GM23338 (cell line): ENCODE results near the gene MAPKAPK3. TPM values are rescaled to one million over a fixed set of nuclear protein-coding genes. Genes with fewer than 3 reads are reported as not detected.

Experiments used
- ATAC-seq: fragments of 200-7000 bp; cut with Tn5 transposase; 3 replicates; pipeline ENCODE4 v1.9.1; 2020
- DNase-seq: peaks from one replicate; pipeline ENCODE4 v3.0.0-alpha.2; 2015; ENCODE audit warnings: low spot score
- H2AFZ ChIP-seq: fragments of 200-600 bp; sonication (generic); 2 replicates; pipeline ENCODE4 v1.8.0; 2016; ENCODE audit warnings: antibody characterized with exemption, mild to moderate bottlenecking, moderate library complexity
- H3F3A ChIP-seq: fragments of 200-600 bp; sonication (generic); replicated peaks from 2 replicates; pipeline ENCODE4 v1.8.0; 2017; ENCODE audit warnings: antibody characterized with exemption, mixed run types, low read depth
- H3K27ac ChIP-seq: fragments of 200-600 bp; sonication (generic); 2 replicates; pipeline ENCODE4 v1.6.1; 2016; ENCODE audit warnings: low read depth
- H3K27me3 ChIP-seq: fragments of 200-600 bp; sonication (generic); 2 replicates; pipeline ENCODE4 v1.8.0; 2016; ENCODE audit warnings: mild to moderate bottlenecking, mixed run types, moderate library complexity; ENCODE audit not compliant: insufficient read depth
- H3K36me3 ChIP-seq: fragments of 200-600 bp; sonication (generic); 2 replicates; pipeline ENCODE4 v1.8.0; 2016; ENCODE audit warnings: mild to moderate bottlenecking; ENCODE audit not compliant: insufficient read depth
- H3K4me1 ChIP-seq: fragments of 200-600 bp; sonication (generic); 2 replicates; pipeline ENCODE4 v1.8.0; 2016; ENCODE audit warnings: mild to moderate bottlenecking, moderate library complexity; ENCODE audit not compliant: insufficient read depth
- H3K4me2 ChIP-seq: fragments of 200-600 bp; sonication (generic); 2 replicates; pipeline ENCODE4 v1.7.1; 2017; ENCODE audit warnings: mixed run types
- H3K4me3 ChIP-seq: fragments of 200-600 bp; sonication (generic); 2 replicates; pipeline ENCODE4 v1.6.1; 2016; ENCODE audit warnings: mixed run types
- H3K79me2 ChIP-seq: fragments of 200-600 bp; sonication (generic); replicated peaks from 2 replicates; pipeline ENCODE4 v1.8.0; 2017; ENCODE audit warnings: mild to moderate bottlenecking; ENCODE audit not compliant: insufficient read depth
- H3K9me2 ChIP-seq: fragments of 200-600 bp; sonication (generic); 2 replicates; pipeline ENCODE4 v1.8.0; 2017; ENCODE audit not compliant: insufficient read depth
- H4K20me1 ChIP-seq: fragments of 200-600 bp; sonication (generic); replicated peaks from 2 replicates; pipeline ENCODE4 v1.8.0; 2017; ENCODE audit warnings: mild to moderate bottlenecking; ENCODE audit not compliant: insufficient read depth
- H3K27ac Mint-ChIP-seq: 2 replicates; pipeline ENCODE4 v1.8.0; 2020; ENCODE audit warnings: inconsistent platforms, mild to moderate bottlenecking, moderate library complexity, mixed read lengths
- H3K27me3 Mint-ChIP-seq: 3 replicates; pipeline ENCODE4 v1.8.0; 2022; ENCODE audit warnings: low read depth, mild to moderate bottlenecking, moderate library complexity, mixed read lengths, inconsistent platforms; ENCODE audit not compliant: insufficient read depth, poor library complexity
- H3K36me3 Mint-ChIP-seq: 3 replicates; pipeline ENCODE4 v1.8.0; 2021; ENCODE audit warnings: low read depth, mild to moderate bottlenecking, inconsistent platforms, moderate library complexity, mixed read lengths
- H3K4me1 Mint-ChIP-seq: 3 replicates; pipeline ENCODE4 v1.8.0; 2020; ENCODE audit warnings: mild to moderate bottlenecking, inconsistent platforms, mixed read lengths
- H3K4me3 Mint-ChIP-seq: 3 replicates; pipeline ENCODE4 v1.8.0; 2021; ENCODE audit warnings: moderate library complexity, mild to moderate bottlenecking, inconsistent platforms, mixed read lengths
- H3K9me3 Mint-ChIP-seq: 3 replicates; pipeline ENCODE4 v1.8.0; 2020; ENCODE audit warnings: moderate library complexity, mild to moderate bottlenecking, inconsistent platforms, mixed read lengths
- CREB1 ChIP-seq: fragments of 250-450 bp; sonication (Bioruptor Pico); IDR thresholded peaks from 2 replicates; pipeline ENCODE4 v1.5.0; 2020; ENCODE audit warnings: low read depth, mild to moderate bottlenecking, moderate library complexity
- CTCF ChIP-seq, 2 experiments: fragments of 200-600 bp in 1 of 2; sonication (generic) in 1 of 2; conservative IDR thresholded peaks; 2 replicates each; pipeline versions ENCODE4 v1.5.1 to v1.6.1; 2016 to 2017; ENCODE audit warnings: antibody characterized with exemption in 2 of 2, low read depth in 2 of 2, mild to moderate bottlenecking in 2 of 2, moderate library complexity in 1 of 2
- ETS1 ChIP-seq: IDR thresholded peaks from 2 replicates; pipeline ENCODE4 v1.6.1; 2016; ENCODE audit warnings: antibody characterized with exemption
- EZH2 ChIP-seq: fragments of 200-600 bp; sonication (generic); IDR thresholded peaks from one replicate; pipeline ENCODE4 v1.8.0; 2017; ENCODE audit warnings: antibody characterized with exemption, mild to moderate bottlenecking, low read depth; ENCODE audit not compliant: unreplicated experiment
- EZH2phosphoT487 ChIP-seq: fragments of 200-600 bp; sonication (generic); IDR thresholded peaks from one replicate; pipeline ENCODE4 v1.8.1; 2018; ENCODE audit warnings: antibody characterized with exemption; ENCODE audit not compliant: unreplicated experiment
- JUNB ChIP-seq: IDR thresholded peaks from one replicate; pipeline ENCODE4 v1.6.1; 2016; ENCODE audit warnings: antibody characterized with exemption; ENCODE audit not compliant: unreplicated experiment
- NANOG ChIP-seq: IDR thresholded peaks from 2 replicates; pipeline ENCODE4 v1.6.1; 2016; ENCODE audit warnings: antibody characterized with exemption, borderline replicate concordance
- POLR2AphosphoS5 ChIP-seq: IDR thresholded peaks from 2 replicates; pipeline ENCODE4 v1.6.1; 2016; ENCODE audit warnings: antibody characterized with exemption, low read depth
- REST ChIP-seq: IDR thresholded peaks from one replicate; pipeline ENCODE4 v1.6.1; 2018; ENCODE audit warnings: antibody characterized with exemption; ENCODE audit not compliant: unreplicated experiment
- STAT1 ChIP-seq: IDR thresholded peaks from one replicate; pipeline ENCODE4 v1.6.1; 2016; ENCODE audit warnings: antibody characterized with exemption; ENCODE audit not compliant: unreplicated experiment
- ZNF114 ChIP-seq: fragments of 250-450 bp; sonication (Bioruptor Pico); IDR thresholded peaks from 2 replicates; pipeline ENCODE4 v1.5.0; 2020; ENCODE audit warnings: mild to moderate bottlenecking, moderate library complexity
- ZNF331 ChIP-seq: fragments of 250-450 bp; sonication (Bioruptor Pico); IDR thresholded peaks from 2 replicates; pipeline ENCODE4 v1.5.0; 2020; ENCODE audit warnings: low read depth, mild to moderate bottlenecking, moderate library complexity
- ZNF462 ChIP-seq: fragments of 250-450 bp; sonication (Bioruptor Pico); IDR thresholded peaks from 2 replicates; pipeline ENCODE4 v1.5.0; 2020; ENCODE audit warnings: mild to moderate bottlenecking, moderate library complexity
- polyA plus RNA-seq: library from polyadenylated mRNA; unstranded; fragments of >200 nt; fragmentation: Nextera tagmentation; extraction: Ambion mirVana; gene quantifications from 2 replicates; pipeline ENCODE4 v1.2.1, GENCODE V29; 2016
- total RNA-seq: library from RNA; depleted of rRNA; stranded (reverse); fragments of >200 nt; shearing (Covaris generic); gene quantifications from 2 replicates; pipeline ENCODE4 v1.2.3, GENCODE V29; 2014

MAPKAPK3 gene
- total and polyA plus RNA-seq, 2 experiments from 2014 or later: 16.5 to 51.1 TPM

- no peaks in the 10 kb centered on the region for H3K36me3 ChIP-seq
- H4K20me1 ChIP-seq: no peaks in the 10 kb centered on the region; the same call in 1 of the 2 replicates
- H3F3A ChIP-seq: no peaks in the 10 kb centered on the region
- no peak for DNase-seq
- no peak overlapping the region for H3K27ac Mint-ChIP-seq
- H3K79me2 ChIP-seq: no peaks in the 10 kb centered on the region
- H3K9me3 Mint-ChIP-seq: no peaks in the 10 kb centered on the region
- no peak for TF ChIP-seq ZNF462 (CRISPR knock-in tag)
- TF ChIP-seq POLR2AphosphoS5: no peak
- TF ChIP-seq ZNF331 (CRISPR knock-in tag): no peak
- no peak for TF ChIP-seq ETS1
- no peak for TF ChIP-seq JUNB
- no peak for TF ChIP-seq EZH2phosphoT487
- TF ChIP-seq EZH2: no peak
- TF ChIP-seq REST: no peak
- TF ChIP-seq ZNF114 (CRISPR knock-in tag): no peak
- TF ChIP-seq NANOG: no peak
- no peak for TF ChIP-seq STAT1
- TF ChIP-seq CTCF (conservative IDR thresholded peaks at IDR 0.05; ENCODE audit: low read depth in 2 of 2): no peak
- TF ChIP-seq CREB1 (CRISPR knock-in tag): no peak
- H3K4me3 ChIP-seq: no peak overlapping the region
- H3K27ac ChIP-seq: no peak overlapping the region
- H2AFZ ChIP-seq: no peak overlapping the region
- H3K4me3 Mint-ChIP-seq: no peak overlapping the region
- peaks cover 4% of the 10 kb centered on the region; the same call in 2 of the 3 replicates for H3K4me1 Mint-ChIP-seq
- peaks cover 11% of the 10 kb centered on the region for H3K27me3 ChIP-seq
- ATAC-seq: no peak
- no peaks in the 10 kb centered on the region; the same call in 1 of the 2 replicates for H3K4me1 ChIP-seq
- H3K4me2 ChIP-seq: no peak overlapping the region
- H3K9me2 ChIP-seq: no peaks in the 10 kb centered on the region
- peaks cover 19% of the 10 kb centered on the region for H3K27me3 Mint-ChIP-seq
- H3K36me3 Mint-ChIP-seq: no peaks in the 10 kb centered on the region
Observed at GRCh38 chr3:50606596-50606995, 10.4 kb upstream of the MAPKAPK3 start.
